ENCODE measurements around the gene NDRG3.
"Not testable (repeated sequence)": the region's sequence is repeated elsewhere in the genome, so short reads cannot be mapped to it uniquely, and the experiment has no call there.

The NDRG3 gene

DNA sequence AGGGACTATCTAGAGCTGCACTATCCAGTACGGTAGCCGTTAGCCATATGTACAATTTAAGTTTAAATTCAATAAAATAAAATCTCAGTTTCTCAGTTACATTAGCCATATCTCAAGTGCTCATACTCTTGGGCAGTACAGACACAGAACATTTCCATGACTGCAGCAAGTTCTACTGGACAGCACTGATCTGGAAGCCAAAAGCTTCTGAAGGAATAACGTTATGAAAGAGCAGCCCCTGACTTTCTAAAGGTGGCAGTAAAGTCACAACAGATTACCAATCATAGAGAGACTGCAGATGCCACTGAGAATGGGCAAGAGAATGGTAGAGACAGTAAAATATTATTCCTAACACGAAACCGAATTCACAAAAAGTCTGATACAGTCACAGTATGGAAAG is 36.8 kb downstream of the NDRG3 start:
- H3K4me3 ChIP-seq: no peak overlapping the region
- no peak overlapping the region for H3K27ac ChIP-seq

DNA sequence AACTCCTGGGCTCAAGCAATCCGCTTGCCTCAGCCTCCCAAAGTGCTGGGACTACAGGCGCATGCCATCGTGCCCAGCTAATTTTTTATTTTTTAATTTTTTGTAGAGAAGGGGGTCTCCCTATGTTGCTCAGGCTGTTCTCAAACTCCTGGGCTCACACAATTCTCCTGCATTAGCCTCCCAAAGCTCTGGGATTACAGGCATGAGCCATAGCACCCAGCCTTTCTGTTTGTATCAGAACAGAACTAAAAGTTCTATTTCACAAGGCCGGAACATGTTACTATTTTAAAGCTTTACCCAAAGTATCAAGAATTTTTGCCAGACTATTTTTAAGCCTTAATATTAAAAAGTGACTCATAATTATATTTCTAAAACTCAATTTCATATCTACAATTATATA is 42.4 kb downstream of the NDRG3 start:
- Histone ChIP-seq H3K27ac (no peak overlapping the region), H3K4me3 (no peak overlapping the region)

DNA sequence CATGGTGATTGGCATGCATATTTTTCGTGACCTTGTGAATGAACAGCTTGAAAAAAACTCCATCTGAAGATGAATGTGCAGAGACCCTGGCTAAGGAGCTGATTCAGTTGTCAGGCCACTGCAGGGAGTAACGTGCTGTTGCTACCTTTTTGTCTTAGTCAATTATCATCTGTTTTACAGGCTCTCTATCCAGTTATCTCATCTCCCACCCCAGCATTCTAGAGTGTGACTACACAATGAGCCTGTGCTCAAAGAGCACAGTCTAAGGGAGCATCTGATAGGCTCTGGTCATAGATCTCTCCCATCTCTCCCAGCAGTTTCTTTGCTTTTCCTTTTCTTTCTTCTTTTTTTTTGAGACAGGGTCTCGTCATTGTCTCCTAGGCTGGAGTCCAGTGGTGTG is 45.5 kb downstream of the NDRG3 start:
- no peak overlapping the region for H3K4me3 ChIP-seq
- H3K27ac ChIP-seq: no peak overlapping the region

DNA sequence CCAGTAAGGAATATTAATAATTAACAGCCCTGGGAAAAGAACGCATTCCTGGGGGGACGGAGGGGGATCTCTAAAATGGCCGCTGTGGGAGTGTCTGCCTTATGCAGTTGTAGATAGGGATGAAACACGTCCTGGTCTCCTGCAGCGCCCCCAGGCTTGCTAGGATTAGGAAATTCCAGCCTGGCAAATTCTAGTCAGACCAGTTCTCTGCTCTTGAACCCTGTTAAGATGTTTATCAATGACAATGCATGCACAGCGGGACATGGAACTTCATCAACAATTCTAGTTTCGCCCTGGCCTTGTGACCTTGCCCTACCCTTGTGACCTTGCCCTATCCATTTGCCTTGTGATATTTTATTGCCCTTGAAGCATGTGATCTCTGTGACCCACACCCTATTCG is 50.4 kb downstream of the NDRG3 start:
- H3K27ac ChIP-seq, H3K4me3 ChIP-seq: not testable (repeated sequence)

DNA sequence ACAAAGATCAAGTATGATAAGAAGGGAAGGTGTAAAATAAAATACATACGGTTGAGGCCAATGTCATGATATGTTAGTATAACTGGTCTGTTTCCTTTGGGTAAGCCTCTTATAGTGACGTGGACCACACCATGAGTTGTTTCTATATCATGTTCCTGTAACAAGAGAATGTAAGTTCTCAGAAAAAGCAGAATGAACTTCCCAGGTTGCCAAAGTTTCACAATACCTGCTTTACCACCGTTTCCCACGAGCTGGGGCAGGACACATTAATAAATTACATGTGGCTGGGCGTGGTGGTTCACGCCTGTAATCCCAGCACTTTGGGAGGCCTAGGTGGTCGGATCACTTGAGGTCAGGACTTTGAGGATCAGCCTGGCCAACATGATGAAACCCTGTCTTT is 57.3 kb downstream of the NDRG3 start:
- no peak overlapping the region for H3K27ac ChIP-seq
- no peak overlapping the region for H3K4me3 ChIP-seq

DNA sequence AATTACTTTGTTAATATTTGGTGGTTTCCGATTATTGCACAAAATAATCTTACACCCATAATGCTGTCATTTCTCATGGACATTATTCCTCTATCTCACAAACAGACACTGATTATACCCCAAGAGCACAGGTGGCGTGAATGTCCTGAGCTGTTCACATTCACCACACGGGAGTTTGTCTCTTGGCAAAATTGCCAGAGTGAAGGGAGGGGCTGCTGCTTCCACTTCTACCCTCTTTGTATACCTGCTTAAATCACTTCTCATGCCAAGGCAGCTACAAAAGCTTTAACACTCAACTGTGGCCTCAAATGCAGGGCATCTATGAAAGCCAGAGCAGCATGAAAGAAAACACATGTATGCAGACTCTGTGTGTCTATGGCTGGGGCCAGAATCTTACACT is 58.0 kb downstream of the NDRG3 start:
- H3K4me3 ChIP-seq: no peak overlapping the region
- H3K27ac ChIP-seq: no peak overlapping the region

DNA sequence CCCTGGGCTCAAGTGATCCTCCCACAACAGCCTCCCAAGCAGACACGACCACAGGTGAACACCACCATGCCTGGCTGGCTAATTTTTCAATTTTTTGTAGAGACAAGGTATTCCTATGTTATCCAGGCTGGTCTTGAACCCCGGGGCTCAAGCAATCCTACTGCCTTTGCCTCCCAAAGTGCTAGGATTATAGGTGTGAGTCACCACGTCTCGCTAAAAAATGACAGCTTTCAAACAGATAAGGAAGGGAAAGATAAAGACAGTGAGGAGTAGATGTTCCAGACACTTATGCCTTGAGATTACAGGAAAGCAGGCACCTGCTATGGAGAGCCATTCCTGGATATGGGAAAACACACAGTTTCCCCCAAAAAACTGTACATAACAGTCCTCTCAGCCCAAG is 58.9 kb downstream of the NDRG3 start:
- H3K27ac ChIP-seq: no peak overlapping the region
- H3K4me3 ChIP-seq: no peak overlapping the region

DNA sequence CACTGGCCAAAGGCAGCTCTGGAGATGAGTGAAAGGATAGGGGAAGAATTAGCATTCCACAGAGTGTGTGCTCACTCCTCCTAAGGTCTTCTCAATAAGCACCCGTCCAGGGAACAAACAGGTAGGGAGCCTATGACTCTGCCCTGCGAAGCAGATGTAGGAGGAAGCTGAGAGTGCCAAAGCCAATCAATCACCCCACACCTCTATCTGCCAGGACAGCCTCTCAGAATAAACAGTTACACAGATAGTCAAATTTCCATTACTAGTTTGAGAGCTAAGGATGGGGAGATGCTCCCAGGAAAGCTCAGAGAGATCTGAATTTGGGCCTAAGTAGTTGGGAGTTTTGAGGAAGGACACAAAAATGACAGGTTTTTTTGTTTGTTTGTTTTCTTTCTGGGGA is 59.4 kb downstream of the NDRG3 start:
- Histone ChIP-seq H3K27ac (no peak overlapping the region), H3K4me3 (no peak overlapping the region)

DNA sequence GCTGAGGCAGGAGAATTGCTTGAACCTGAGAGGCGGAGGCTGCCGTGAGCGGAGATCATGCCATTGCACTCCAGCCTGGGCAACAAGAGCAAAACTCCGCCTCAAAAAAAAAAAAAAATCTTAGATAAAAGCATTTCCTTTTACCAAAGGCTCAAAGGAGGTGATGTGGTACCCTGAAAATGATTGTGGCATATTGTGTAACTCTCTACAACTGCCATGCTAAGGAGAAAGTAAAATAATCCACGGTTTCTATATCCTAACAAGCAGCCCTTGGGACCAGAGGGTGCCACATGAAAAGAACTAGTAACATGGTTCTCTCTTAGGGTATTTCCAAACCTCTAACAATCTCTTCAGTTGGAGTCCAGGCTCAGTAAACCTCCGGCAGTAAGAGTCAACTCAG is 61.1 kb downstream of the NDRG3 start:
- H3K4me3 ChIP-seq: no peak overlapping the region
- no peak overlapping the region for H3K27ac ChIP-seq

DNA sequence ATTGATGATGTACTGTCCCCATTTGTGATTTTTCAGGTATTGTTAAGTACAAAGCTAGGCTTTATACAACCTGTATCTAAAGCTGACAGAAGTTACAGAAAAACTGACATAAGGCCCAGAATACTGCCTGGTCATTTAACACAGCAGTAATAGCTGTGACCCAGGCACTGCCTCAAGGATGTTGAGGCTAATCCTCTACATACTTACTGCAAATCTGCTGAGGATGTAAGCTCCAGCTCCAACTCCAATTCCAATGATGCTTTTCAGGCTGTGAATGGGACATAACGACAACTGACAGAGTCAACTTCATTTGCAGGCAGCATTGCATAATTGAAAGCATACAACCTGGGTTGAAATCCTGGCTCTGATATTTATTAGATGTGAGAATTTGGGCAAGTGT is 63.6 kb downstream of the NDRG3 start:
- H3K27ac ChIP-seq: no peak overlapping the region
- H3K4me3 ChIP-seq: no peak overlapping the region

DNA sequence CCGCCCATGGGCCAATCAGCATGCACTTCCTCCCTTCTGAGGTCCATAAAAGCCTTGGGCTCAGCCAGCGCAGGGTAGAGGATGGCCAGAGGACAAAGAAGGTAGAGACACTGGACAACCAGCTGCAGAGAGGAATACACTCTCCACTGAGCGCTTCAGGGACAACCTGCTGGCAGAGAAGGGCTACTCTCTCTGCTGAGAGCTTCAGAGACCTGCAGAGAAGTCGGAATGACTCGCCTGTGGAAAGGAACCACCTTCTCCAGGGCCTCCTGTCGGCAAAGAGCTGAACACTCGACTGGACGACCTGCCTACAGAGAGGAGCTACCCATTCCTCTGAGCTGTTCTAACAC is 68.5 kb downstream of the NDRG3 start:
- H3K27ac ChIP-seq: no peak overlapping the region

DNA sequence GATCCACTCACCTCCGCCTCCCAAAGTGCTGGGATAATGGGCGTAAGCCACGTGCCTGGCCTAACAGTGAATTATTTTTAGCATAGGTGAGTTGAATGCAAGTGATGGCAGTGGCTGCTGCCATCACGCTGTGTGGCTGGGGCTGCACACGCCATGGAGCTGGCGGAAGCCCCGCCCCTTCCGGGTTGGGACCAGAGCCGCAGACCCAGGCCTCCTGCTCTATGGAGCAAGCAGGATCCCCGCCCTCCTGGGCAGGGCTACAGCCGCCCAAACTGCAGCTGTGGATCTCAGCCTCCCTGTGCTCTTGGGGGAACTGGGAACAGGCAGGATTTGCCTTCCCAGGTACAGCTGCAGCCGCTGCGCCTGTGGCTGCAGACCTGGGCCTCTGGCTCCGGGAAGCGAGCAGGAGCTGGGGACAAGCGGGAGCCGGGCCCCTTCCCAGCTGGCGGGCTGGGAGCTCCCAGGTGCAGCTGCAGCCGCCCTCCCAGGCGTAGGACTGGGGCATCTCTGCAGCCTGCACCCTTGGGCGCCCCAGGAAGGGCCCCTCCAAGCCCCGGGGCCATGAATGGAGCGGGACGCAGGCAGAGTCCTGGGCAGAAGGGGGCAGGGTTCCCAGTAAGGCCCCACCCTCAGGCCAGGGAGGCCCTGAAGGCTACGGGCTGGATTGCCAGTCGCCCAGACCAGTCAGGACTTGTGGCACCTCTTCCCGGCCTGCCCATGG is 69.0 kb downstream of the NDRG3 start:
- H3K27ac ChIP-seq: no peak overlapping the region
- no peak overlapping the region for H3K4me3 ChIP-seq

More for the DNA sequence above, 68.5 kb downstream of the NDRG3 start:
- H3K4me3 ChIP-seq: no peak overlapping the region

DNA sequence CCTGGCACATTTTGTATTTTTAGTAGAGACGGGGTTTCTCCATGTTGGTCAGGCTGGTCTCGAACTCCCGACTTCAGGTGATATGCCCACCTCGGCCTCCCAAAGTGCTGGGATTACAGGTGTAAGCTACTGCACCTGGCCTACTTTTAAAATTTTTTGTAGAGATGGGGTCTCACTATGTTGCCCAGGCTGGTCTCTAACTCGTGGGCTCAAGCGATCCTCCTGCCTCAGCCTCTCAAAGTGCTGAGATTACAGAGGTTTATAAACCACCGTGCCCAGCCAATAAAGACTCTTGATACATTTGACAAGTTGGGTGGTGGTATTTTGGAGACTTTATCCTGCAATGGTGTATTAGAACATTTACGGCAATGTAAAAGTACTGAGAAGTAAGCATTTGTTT is 70.3 kb downstream of the NDRG3 start:
- H3K27ac ChIP-seq, H3K4me3 ChIP-seq: not testable (repeated sequence)

DNA sequence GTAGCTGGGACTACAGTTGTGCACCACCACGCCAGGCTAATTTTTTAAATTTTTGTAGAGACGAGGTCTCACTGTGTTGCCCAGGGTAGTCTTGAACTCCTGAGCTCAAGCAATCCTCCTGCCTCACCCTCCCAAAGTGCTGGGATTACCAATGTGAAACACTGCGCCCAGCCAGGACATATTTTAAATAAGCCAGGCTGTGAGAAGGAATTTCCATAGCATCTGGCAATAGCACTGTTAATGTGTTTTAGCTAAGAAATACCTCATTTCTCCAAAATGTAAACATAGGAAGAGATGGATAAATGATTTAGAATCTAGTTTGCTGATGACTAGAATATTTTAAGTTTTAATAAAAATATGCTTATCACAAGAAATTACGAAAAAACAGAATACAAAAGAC is 72.9 kb downstream of the NDRG3 start:
- H3K4me3 ChIP-seq: no peak overlapping the region
- H3K27ac ChIP-seq: no peak overlapping the region

DNA sequence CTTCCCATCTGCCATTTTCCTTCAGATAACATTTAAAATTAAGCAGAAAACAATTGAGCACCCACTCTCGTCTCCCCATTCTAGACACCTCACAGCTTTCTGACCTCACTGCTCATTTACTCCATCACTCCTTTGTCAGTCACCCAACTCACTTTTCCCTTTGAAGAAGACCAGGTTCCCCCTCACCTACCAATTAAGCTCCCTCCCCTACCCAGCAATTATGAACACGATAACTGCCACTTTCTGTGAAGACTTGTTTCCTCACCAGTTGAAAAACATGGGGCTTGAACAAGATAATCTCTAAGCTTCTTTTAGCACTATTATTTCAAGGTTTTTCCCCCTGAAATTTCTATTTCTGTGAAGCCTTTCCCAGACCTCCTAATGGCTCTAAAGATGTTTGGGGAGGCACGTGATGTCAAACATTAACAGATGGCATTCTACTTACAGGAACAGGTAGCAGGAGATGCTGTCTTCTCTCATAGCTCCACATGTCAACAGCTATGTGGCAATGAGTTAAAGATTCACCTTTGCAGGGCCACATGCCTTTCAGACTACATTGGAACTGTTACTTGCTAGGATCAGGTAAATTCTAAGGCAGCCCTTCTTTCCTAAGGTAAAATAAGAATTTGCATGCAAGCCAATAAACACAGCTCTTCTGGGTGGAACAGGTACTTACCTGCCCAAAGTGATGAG is 75.1 kb downstream of the NDRG3 start:
- Histone ChIP-seq H3K27ac (no peak overlapping the region), H3K4me3 (no peak overlapping the region)

DNA sequence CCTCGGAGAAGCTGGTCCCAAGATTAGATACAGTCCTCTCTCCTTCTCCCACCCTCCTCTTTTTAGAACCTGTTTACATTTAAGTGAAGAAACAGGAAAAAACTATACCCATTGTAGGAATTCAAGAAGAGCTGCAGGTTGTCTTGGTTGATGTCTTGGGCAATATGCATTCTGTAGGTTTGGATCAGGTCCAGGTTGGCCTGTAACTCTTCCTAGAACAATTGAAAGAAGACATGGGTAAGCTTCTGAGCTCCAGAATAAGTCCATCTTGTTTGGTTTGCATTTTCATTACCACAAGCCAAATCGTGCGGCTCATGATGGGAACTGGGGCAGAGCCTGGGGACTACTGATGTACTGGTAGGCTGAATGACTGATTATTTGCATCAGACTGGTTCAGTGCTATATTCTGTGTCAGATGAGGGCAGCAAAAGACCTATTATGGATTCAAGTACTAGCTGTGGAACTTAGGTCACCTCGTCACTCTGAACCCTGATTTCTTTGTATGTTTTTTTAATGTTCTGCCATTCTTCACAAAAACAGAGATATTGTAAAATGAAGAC is 79.6 kb downstream of the NDRG3 start:
- Histone ChIP-seq H3K4me3 (no peak overlapping the region), H3K27ac (no peak overlapping the region)

DNA sequence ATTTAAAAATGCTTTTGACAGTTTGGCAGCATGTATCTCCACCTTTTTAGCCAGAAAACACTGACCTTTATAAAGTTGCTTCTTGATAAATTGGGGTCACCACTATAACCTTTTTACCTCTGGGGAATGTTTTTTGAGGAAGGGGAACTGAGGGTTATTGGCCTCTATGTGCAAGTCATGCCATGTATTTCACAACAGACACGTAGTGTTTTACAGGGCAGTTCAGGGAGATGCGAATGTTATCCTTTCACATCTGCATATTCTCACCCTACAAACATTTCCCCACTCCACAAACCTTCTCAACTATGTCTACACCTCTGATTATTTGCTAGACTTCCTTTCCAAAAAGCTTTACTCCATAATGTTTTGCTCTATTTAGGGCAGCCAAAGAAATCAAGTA is 82.9 kb downstream of the NDRG3 start:
- Histone ChIP-seq H3K4me3 (no peak overlapping the region), H3K27ac (no peak overlapping the region)

DNA sequence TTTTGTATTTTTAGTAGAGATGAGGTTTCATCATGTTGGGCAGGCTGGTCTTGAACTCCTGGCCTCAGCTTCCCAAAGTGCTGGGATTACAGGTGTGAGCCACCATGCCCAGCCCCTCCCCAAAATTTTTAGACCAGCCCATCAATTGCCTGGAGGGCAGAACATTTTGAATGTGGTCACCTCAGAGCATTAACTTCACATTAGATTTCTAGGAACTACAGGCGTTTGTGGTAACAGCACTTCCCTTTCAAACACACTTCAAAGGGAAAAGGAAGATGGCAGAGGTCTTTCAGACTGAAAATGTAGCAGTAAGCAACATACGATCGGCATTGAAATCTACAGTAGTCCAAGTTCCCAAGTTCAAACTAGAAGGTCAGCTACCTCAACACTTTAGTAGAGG is 87.6 kb downstream of the NDRG3 start:
- Histone ChIP-seq H3K27ac (no peak overlapping the region), H3K4me3 (no peak overlapping the region)

DNA sequence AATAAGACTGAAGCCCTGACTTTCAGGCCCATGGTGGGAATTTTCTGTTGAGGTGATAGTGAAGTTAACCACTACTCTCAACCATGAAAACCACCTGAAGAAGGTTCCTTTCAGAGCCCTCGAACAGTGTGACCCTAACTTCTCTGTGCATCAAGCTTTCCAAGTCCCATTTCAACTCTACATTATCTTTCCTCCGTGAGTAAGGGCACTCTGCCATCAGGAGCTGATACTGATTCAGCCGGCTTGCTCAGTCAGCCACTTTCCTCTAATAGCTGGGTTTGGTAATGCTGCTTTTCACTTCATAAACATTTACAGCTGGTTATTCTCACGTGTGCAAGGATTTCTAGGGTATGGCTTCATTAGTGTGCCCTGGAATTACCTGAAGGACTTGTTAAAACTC is 89.2 kb downstream of the NDRG3 start:
- no peak overlapping the region for H3K27ac ChIP-seq
- H3K4me3 ChIP-seq: no peak overlapping the region

DNA sequence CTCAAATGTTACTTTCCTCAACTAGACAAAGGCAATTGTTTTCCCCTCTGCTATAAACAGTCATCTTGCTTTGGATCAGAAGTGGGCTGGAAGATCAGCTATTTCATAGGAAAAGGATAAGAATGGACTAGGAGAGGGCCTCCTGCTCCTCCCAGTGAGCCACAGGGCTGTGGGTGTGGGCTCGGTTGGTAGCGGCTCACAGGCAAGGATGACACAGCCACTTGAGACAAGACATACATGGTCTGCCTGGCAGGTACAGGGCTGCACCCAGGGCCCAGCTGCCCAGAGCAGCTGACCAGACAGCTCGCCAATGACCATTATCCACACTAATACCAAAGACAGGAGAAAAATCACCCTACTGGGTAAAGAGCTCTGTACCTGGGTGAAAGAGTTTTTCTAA is 90.9 kb downstream of the NDRG3 start:
- H3K4me3 ChIP-seq: no peak overlapping the region
- no peak overlapping the region for H3K27ac ChIP-seq

DNA sequence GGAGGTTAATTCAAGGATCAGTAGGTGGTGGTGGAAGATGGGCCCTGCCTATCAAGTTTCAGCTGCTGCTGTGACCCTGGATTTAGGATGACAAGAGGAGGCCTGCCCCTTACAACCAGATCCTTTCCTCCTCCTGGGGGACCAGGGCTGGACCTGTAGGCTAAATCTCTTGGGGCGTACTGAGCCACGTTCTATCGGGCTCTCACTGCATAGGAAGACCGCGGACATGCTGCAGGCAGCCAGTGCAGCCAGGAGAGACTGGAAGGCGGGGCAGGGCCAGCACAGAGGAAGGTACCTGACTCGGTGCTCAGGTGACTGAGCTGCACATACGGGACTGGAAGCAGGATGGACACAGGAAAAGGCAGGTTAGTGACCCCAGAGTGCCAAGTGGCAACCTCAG is 91.4 kb downstream of the NDRG3 start:
- Histone ChIP-seq H3K27ac (no peak overlapping the region), H3K4me3 (no peak overlapping the region)

DNA sequence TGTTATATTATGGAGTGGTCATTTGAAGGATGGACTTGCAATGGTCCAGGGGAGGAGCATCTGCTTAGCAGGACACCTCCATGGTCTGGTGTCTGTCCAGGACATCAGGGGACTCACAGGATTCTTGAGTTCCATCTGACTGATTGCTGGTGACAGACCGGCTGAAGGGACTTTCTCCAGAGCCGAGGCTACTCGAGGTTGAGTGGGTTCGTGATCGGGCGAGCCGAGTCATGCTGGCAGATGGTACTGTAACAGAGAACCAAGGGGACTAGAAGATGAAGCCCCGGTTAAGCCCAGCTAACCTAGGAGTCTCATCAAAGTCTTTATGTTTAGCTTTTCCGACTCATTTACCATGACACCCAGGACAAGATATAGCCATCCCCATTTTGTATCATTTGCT is 92.4 kb downstream of the NDRG3 start:
- Histone ChIP-seq H3K27ac (no peak overlapping the region), H3K4me3 (no peak overlapping the region)
